HG02885 (cell line): ENCODE data around the gene FADS3.
A peak's percentile ranks its signal among the peaks of the same experiment; 100 is the strongest.

Experiments used
- ATAC-seq: cut with Tn5 transposase; IDR thresholded peaks from one replicate; pipeline ENCODE4 v1.9.1; 2021; ENCODE audit warnings: mild to moderate bottlenecking; ENCODE audit not compliant: unreplicated experiment, poor library complexity

Gene FADS3

GRCh38 chr11:61900251-61900650 is 8.9 kb upstream of the FADS3 start:
- no peak for ATAC-seq

- peak; percentile 72 for ATAC-seq
Observed at GRCh38 chr11:61899146-61899841, 7.9 kb upstream of the FADS3 start.

GRCh38 chr11:61898247-61898582 is 6.9 kb upstream of the FADS3 start:
- ATAC-seq = no peak

GRCh38 chr11:61897387-61898246 is 6.3 kb upstream of the FADS3 start:
- peak; percentile 40 for ATAC-seq

- ATAC-seq = no peak
Observed at GRCh38 chr11:61896665-61897386, 5.5 kb upstream of the FADS3 start.

GRCh38 chr11:61895718-61896059 is 4.3 kb upstream of the FADS3 start:
- no peak for ATAC-seq

GRCh38 chr11:61895046-61895717 is 3.8 kb upstream of the FADS3 start:
- no peak for ATAC-seq

- no peak for ATAC-seq
Observed at GRCh38 chr11:61893981-61894380, 2.6 kb upstream of the FADS3 start.

GRCh38 chr11:61892085-61892370 is 683 bp upstream of the FADS3 start:
- ATAC-seq = peak; percentile 30

GRCh38 chr11:61890529-61891330 is 615 bp downstream of the FADS3 start:
- peak; percentile 29 for ATAC-seq

- ATAC-seq = no peak
Observed at GRCh38 chr11:61889831-61890230, 1.5 kb downstream of the FADS3 start.

GRCh38 chr11:61888590-61888989 is 2.8 kb downstream of the FADS3 start:
- ATAC-seq = no peak

- ATAC-seq = no peak
Observed at GRCh38 chr11:61887839-61888494, 3.4 kb downstream of the FADS3 start.

GRCh38 chr11:61886643-61887042 is 4.7 kb downstream of the FADS3 start:
- ATAC-seq = no peak

GRCh38 chr11:61885784-61886580 is 5.4 kb downstream of the FADS3 start:
- no peak for ATAC-seq

- ATAC-seq = no peak
Observed at GRCh38 chr11:61885166-61885778, 6.1 kb downstream of the FADS3 start.

- no peak for ATAC-seq
Observed at GRCh38 chr11:61883947-61884346, 7.4 kb downstream of the FADS3 start.

GRCh38 chr11:61883327-61883726 is 8.0 kb downstream of the FADS3 start:
- no peak for ATAC-seq
